Measurements from ENCODE around the gene TRAPPC3.

The TRAPPC3 gene

DNA sequence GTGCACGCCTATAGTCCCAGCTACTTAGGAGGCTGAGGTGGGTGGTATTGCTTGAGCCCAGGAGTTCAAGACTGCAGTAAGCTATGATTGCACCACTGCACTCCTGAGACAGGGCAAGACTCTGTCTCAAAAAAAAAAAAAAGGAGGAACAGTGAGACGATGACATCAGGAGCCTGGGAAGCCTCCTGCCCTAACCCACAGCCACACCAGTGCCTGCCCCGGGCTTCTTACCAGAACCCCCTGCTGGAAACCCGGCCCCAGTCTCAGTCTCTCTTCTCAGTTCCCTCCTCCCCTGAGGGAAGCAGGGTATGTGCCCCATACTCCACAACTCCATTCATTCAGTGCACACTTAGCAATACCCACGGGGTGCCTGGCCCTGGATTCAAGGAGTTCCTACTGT is 33.4 kb downstream of the TRAPPC3 start:
- TF ChIP-seq, protein P1, sequence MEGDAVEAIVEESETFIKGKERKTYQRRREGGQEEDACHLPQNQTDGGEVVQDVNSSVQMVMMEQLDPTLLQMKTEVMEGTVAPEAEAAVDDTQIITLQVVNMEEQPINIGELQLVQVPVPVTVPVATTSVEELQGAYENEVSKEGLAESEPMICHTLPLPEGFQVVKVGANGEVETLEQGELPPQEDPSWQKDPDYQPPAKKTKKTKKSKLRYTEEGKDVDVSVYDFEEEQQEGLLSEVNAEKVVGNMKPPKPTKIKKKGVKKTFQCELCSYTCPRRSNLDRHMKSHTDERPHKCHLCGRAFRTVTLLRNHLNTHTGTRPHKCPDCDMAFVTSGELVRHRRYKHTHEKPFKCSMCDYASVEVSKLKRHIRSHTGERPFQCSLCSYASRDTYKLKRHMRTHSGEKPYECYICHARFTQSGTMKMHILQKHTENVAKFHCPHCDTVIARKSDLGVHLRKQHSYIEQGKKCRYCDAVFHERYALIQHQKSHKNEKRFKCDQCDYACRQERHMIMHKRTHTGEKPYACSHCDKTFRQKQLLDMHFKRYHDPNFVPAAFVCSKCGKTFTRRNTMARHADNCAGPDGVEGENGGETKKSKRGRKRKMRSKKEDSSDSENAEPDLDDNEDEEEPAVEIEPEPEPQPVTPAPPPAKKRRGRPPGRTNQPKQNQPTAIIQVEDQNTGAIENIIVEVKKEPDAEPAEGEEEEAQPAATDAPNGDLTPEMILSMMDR (IDR thresholded peaks at IDR 0.05; ENCODE audit: insufficient read depth, missing control alignments) = no peak
- FAIRE-seq (no peak), DNase-seq (ENCODE audit: insufficient read length, low spot score) (no peak)

DNA sequence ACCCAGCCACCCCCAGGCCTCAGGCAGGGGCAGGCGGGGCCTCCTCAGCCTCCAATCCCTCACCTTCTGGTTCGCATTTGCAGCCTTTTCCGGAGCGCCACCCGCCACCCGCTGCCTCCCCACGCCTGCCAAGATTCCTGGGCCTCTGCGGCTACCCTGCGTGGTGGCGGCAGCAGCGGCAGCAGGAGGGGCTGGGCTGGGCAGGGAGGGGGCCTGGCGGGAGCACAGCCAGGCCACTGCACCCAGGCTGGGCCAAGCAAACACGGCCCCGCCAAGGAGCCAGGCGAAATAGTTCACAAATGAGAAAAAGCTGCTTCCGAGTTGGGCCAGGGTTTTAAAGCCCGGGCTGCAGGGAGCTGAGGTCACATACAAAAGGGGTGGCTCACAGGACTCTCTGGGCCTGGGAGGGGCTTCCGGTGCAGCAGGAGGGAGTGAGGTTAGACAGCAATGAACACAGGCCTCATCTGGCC is 34.1 kb downstream of the TRAPPC3 start:
- TF ChIP-seq, protein P1 (IDR thresholded peaks at IDR 0.05; ENCODE audit: insufficient read depth, missing control alignments) = no peak
- FAIRE-seq = no peak
- DNase-seq (ENCODE audit: insufficient read length, low spot score) = no peak

DNA sequence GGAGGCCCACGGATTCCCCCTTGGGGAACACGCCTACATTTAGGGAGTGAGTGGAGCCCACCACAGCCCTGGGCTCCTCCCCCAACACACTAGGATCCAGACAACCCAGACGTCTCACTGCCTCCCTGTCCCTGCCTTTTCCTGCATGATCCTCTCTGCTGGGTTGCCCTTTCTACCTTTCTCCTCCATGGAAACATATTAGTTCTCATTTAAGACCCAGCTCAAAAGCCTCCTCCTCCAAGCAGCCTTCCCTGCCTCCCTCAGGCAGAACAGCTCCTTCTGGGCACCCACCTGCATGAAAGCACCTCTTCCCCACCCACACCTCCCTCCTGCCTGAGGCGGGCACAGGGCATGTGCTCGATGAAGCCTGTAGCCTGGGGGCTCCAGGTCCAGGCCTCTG is 34.9 kb downstream of the TRAPPC3 start:
- FAIRE-seq (no peak), DNase-seq (ENCODE audit: insufficient read length, low spot score) (no peak)
- TF ChIP-seq, protein P1 (IDR thresholded peaks at IDR 0.05; ENCODE audit: insufficient read depth, missing control alignments) = no peak

DNA sequence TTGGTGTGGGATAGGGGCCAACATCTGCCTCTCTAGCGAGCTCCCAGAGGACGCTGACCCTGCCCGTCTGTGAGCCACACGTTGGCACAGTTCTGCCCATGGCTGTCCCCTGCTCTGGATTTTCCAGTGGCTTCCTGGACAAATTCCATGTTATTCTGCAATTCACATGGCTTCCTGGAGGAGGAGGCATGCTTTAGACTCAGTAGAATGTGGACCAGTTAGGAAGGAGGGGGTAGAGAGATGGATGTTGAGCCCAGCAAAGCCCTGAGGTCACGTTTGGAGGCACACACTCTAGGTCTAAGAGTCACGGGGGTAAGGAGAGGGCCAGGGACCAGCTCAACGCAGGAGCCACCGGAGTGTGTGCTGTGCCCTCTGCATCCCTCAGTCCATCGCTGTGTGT is 36.5 kb downstream of the TRAPPC3 start:
- no peak for FAIRE-seq
- TF ChIP-seq, protein P1 (IDR thresholded peaks at IDR 0.05; ENCODE audit: insufficient read depth, missing control alignments) = no peak
- no peak for DNase-seq (ENCODE audit: insufficient read length, low spot score)

DNA sequence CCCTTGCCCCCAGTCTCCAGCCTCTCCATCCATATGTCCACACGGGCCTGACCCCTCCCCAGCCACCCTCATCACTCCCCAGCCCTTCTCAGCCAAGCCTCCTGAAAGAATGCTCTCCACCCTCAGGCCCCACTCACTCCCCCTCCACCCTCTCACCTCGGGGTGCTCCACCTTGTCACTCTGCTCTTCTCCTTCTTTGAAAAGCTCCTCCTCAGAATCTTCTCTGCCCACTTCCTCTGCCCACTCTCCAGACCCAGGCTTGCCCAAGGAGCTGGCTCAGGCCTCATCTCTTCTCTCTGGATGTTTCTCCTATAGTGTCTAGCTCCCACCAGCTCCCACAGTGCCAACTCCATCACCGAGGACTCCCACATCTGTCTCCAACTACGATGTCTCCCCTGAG is 38.1 kb downstream of the TRAPPC3 start:
- TF ChIP-seq, protein P1 (IDR thresholded peaks at IDR 0.05; ENCODE audit: insufficient read depth, missing control alignments) = no peak
- FAIRE-seq (no peak), DNase-seq (ENCODE audit: insufficient read length, low spot score) (no peak)

DNA sequence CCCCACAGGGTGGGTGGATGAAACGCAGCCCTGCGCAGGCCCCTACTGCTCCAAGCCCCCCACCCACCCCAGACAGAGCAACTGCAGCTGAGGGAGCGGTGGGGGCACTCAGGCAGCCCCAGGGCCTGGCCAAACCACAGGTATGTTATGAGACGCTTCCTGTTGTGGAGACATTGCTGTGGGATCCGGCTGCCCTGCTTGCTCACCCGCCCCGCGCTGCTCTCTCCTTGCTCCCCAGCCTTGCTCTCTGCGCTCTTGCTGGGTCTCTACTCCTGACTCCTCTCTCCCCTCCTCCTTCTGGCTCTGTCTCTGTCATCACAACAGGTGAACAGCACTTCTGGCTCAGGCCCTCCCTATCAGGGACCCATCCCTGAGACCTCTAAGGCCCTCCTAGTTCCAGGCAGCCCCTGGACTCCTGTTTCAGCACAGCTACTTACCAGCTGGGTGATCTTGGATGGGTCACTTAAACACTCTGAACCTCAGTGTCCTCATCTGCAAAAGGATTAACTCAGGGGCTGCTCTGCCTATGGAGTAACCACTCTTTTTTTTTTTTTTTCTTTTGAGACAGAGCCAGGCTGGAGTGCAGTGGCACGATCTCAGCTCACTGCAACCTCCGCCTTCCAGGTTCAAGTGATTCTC is 40.1 kb downstream of the TRAPPC3 start:
- TF ChIP-seq, protein P1 (IDR thresholded peaks at IDR 0.05; ENCODE audit: insufficient read depth, missing control alignments) = no peak
- FAIRE-seq (no peak), DNase-seq (ENCODE audit: insufficient read length, low spot score) (no peak)

DNA sequence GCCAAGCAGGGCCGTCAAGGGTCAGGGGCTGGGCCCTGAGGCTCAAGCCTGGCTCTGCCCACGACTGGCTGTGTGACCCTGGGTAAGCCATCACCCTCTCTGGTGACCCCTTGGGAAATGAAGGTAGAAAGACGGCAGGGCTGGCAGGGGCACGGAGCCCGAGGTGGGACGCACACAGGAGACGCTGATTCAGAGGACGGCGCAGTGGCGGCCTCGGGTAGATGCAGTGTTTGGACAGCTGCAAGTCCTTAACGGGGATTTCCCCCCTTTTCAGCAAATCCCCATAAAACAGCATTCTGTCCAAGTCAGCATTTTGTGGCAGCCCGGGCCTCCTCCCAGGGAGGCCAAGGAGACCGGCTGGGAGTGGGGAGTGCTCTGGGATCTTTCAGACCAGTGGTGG is 41.0 kb downstream of the TRAPPC3 start:
- no peak for FAIRE-seq
- DNase-seq (ENCODE audit: insufficient read length, low spot score) = no peak
- TF ChIP-seq, protein P1 (IDR thresholded peaks at IDR 0.05; ENCODE audit: insufficient read depth, missing control alignments) = no peak
